Neural cell (in vitro differentiated cells): ENCODE data around the gene APLNR. TPM values are rescaled to one million over a fixed set of nuclear protein-coding genes. Genes with fewer than 3 reads are reported as not detected.

Experiments used
- H2AFZ ChIP-seq: fragments of 200-600, 300-800 bp; sonication (generic), shearing (Covaris generic); 2 replicates; pipeline ENCODE4 v1.6.0; 2014; ENCODE audit warnings: low read depth, mild to moderate bottlenecking, antibody characterized with exemption, low read length, moderate library complexity
- H3F3A ChIP-seq: fragments of 200-600 bp; shearing (Covaris generic); 2 replicates; pipeline ENCODE4 v1.6.1; 2016; ENCODE audit warnings: mild to moderate bottlenecking, moderate library complexity, mixed read lengths, antibody characterized with exemption, low read length; ENCODE audit not compliant: insufficient read depth, poor library complexity, severe bottlenecking
- H3K27ac ChIP-seq: fragments of 200-600, 300-800 bp; sonication (generic), shearing (Covaris generic); 2 replicates; pipeline ENCODE4 v1.5.1; 2014; ENCODE audit warnings: mild to moderate bottlenecking, low read length, moderate library complexity
- H3K27me3 ChIP-seq: fragments of 300-800, 200-600 bp; sonication (generic), shearing (Covaris generic); 2 replicates; pipeline ENCODE4 v1.6.0; 2014; ENCODE audit warnings: mild to moderate bottlenecking, low read depth, low read length, moderate library complexity; ENCODE audit not compliant: insufficient read depth
- H3K36me3 ChIP-seq: fragments of 300-800, 200-600 bp; sonication (generic), shearing (Covaris generic); 2 replicates; pipeline ENCODE4 v1.5.1; 2014; ENCODE audit warnings: mild to moderate bottlenecking, antibody characterized with exemption, low read length, moderate library complexity; ENCODE audit not compliant: insufficient read depth
- H3K4me2 ChIP-seq: fragments of 300-800, 200-600 bp; sonication (generic), shearing (Covaris generic); 2 replicates; pipeline ENCODE4 v1.6.0; 2014; ENCODE audit warnings: mild to moderate bottlenecking, low read length
- H3K4me3 ChIP-seq: fragments of 300-800, 200-600 bp; sonication (generic), shearing (Covaris generic); 2 replicates; pipeline ENCODE4 v1.5.1; 2014; ENCODE audit warnings: mild to moderate bottlenecking, low read length, moderate library complexity
- H3K79me2 ChIP-seq: fragments of 200-600 bp; shearing (Covaris generic); replicated peaks from 2 replicates; pipeline ENCODE4 v1.6.0; 2014; ENCODE audit warnings: mild to moderate bottlenecking, low read length, moderate library complexity; ENCODE audit not compliant: insufficient read depth
- H3K9ac ChIP-seq: fragments of 300-800, 200-600 bp; sonication (generic), shearing (Covaris generic); 2 replicates; pipeline ENCODE4 v1.6.1; 2016; ENCODE audit warnings: mild to moderate bottlenecking, low read length, mixed read lengths
- H3K9me2 ChIP-seq: fragments of 200-600 bp; shearing (Covaris generic); 2 replicates; pipeline ENCODE4 v1.6.1; 2016; ENCODE audit warnings: mild to moderate bottlenecking, low read length, mixed read lengths; ENCODE audit not compliant: insufficient read depth
- H3K9me3 ChIP-seq: fragments of 200-600, 300-800 bp; sonication (generic), shearing (Covaris generic); 2 replicates; pipeline ENCODE4 v1.6.1; 2016; ENCODE audit warnings: mild to moderate bottlenecking, mixed run types, low read length, moderate library complexity, mixed read lengths
- H4K20me1 ChIP-seq: fragments of 200-600 bp; shearing (Covaris generic); 2 replicates; pipeline ENCODE4 v1.6.1; 2016; ENCODE audit warnings: mild to moderate bottlenecking, mixed run types; ENCODE audit not compliant: insufficient read depth
- CTCF ChIP-seq: fragments of 450-650 bp; IDR thresholded peaks from 2 replicates; pipeline ENCODE4 v1.5.1; 2014; ENCODE audit warnings: antibody characterized with exemption, mild to moderate bottlenecking, moderate library complexity; ENCODE audit not compliant: poor library complexity, severe bottlenecking
- EP300 ChIP-seq: fragments of 450-650 bp; conservative IDR thresholded peaks from 2 replicates; pipeline ENCODE4 v1.6.1; 2014; ENCODE audit warnings: antibody characterized with exemption, mild to moderate bottlenecking, moderate library complexity; ENCODE audit not compliant: poor library complexity, severe bottlenecking
- POLR2AphosphoS5 ChIP-seq: IDR thresholded peaks from 2 replicates; pipeline ENCODE4 v1.6.1; 2012
- RAD21 ChIP-seq: fragments of 450-650 bp; conservative IDR thresholded peaks from 2 replicates; pipeline ENCODE4 v1.6.1; 2014; ENCODE audit warnings: antibody characterized with exemption, mild to moderate bottlenecking, moderate library complexity
- REST ChIP-seq: IDR thresholded peaks from 2 replicates; pipeline ENCODE4 v1.6.1; 2012; ENCODE audit warnings: borderline replicate concordance
- TAF1 ChIP-seq: IDR thresholded peaks from 2 replicates; pipeline ENCODE4 v1.6.1; 2012; ENCODE audit warnings: low read depth
- polyA plus RNA-seq: library from polyadenylated mRNA; depleted of rRNA; stranded (reverse); fragments of >200 nt; gene quantifications from 2 replicates; pipeline ENCODE4 v1.2.3, GENCODE V29; 2014

APLNR gene
- polyA plus RNA-seq, 1 donor from 2014 or later, result not detected

GRCh38 chr11:57266157-57266556 is 29.1 kb upstream of the APLNR start:
- no peak overlapping the region for H3K9ac ChIP-seq
- no peak for TF ChIP-seq CTCF
- no peak for TF ChIP-seq REST
- no peak for TF ChIP-seq TAF1
- TF ChIP-seq EP300, result no peak

GRCh38 chr11:57263351-57263750 is 26.3 kb upstream of the APLNR start:
- Histone ChIP-seq H3F3A (no peaks in the 10 kb centered on the region), H3K79me2 (no peaks in the 10 kb centered on the region), H4K20me1 (no peaks in the 10 kb centered on the region), H3K9me3 (no peaks in the 10 kb centered on the region), H3K4me2 (no peak overlapping the region), H3K27me3 (no peaks in the 10 kb centered on the region), H3K4me3 (no peak overlapping the region), H3K9ac (no peak overlapping the region), H3K36me3 (no peaks in the 10 kb centered on the region), H3K9me2 (no peaks in the 10 kb centered on the region), H2AFZ (no peak overlapping the region), H3K27ac (no peak overlapping the region)
- TF ChIP-seq CTCF, result no peak
- no peak for TF ChIP-seq POLR2AphosphoS5
- TF ChIP-seq RAD21, result no peak
- no peak for TF ChIP-seq REST

More at GRCh38 chr11:57266157-57266556, 29.1 kb upstream of the APLNR start:
- H3K27me3 ChIP-seq, result no peaks in the 10 kb centered on the region
- no peaks in the 10 kb centered on the region for H4K20me1 ChIP-seq
- no peaks in the 10 kb centered on the region for H3K9me2 ChIP-seq
- H3K4me3 ChIP-seq, result no peak overlapping the region
- H2AFZ ChIP-seq, result no peak overlapping the region
- no peak overlapping the region for H3K27ac ChIP-seq
- no peak overlapping the region for H3K4me2 ChIP-seq
- H3K9me3 ChIP-seq, result no peaks in the 10 kb centered on the region
- H3K36me3 ChIP-seq, result no peaks in the 10 kb centered on the region
- no peaks in the 10 kb centered on the region for H3F3A ChIP-seq
- H3K79me2 ChIP-seq, result no peaks in the 10 kb centered on the region
